ENCODE data around the gene DUSP23. TPM values are rescaled to one million over a fixed set of nuclear protein-coding genes. Genes with fewer than 3 reads are reported as not detected.

Gene DUSP23
- polyA plus RNA-seq = 3.7 and 5.4 TPM in 2 replicates
- 1.2 and 1.5 TPM in 2 replicates for polyA minus RNA-seq

DNA sequence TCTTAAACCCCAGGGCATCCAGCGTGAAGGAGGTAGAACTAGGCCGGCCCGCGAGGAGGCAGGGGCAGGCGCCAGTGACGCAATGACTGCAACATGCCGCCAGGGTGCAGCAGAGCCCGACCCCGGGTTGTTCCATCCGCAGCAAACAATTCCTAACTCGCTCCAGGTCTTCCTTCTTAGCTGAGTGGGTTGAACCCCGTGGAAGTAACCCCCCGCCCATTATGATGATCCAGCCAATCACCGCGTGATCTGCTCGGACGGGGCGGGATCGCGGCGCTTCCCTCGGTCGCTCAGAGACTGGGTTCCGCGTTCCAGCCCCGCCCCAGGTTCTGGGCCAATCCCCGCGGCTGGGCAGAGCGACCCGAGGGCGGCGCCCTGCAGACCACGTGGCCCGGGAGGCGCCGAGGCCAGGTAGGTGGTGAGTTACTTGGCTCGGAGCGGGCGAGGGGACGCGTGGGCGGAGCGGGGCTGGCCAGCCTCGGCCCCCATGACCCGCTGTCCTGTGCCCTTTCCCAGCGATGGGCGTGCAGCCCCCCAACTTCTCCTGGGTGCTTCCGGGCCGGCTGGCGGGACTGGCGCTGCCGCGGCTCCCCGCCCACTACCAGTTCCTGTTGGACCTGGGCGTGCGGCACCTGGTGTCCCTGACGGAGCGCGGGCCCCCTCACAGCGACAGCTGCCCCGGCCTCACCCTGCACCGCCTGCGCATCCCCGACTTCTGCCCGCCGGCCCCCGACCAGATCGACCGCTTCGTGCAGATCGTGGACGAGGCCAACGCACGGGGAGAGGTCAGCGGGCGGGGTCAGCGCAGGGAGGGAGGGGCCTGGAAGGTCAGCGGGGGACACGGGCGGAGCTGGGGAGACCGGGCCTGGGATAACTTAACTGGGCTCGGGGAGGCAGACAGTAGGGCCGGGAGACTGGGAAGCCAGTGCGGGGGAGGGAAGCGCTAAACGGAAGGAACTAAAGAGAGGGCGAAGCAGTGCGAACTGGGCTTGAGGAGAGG is at the start of gene DUSP23:
Gene DUSP23 (plus strand): TSS at position 380 of the 1,000 bp plus-strand sequence. CDS start 139 bp downstream, at position 519.
- Histone ChIP-seq H3K36me3 (ENCODE audit: insufficient read depth, low read length) (no peaks in the 10 kb centered on the region), H3F3A (ENCODE audit: insufficient read depth, low read length, poor library complexity, severe bottlenecking) (no peaks in the 10 kb centered on the region), H4K20me1 (ENCODE audit: insufficient read depth) (no peaks in the 10 kb centered on the region), H3K9me2 (ENCODE audit: insufficient read depth, low read length) (no peaks in the 10 kb centered on the region), H3K27ac (ENCODE audit: low read length) (no peak within 1 kb of the TSS), H3K9me3 (ENCODE audit: low read length) (no peaks in the 10 kb centered on the region), H2AFZ (ENCODE audit: low read depth, low read length) (peak within 1 kb of the TSS; percentile 63), H3K4me3 (ENCODE audit: low read length) (peak within 1 kb of the TSS; percentile 73), H3K27me3 (ENCODE audit: insufficient read depth, low read depth, low read length) (peaks cover 18% of the 10 kb centered on the region), H3K4me2 (ENCODE audit: low read length) (peak within 1 kb of the TSS; percentile 49), H3K79me2 (replicated peaks; ENCODE audit: insufficient read depth, low read length) (no peaks in the 10 kb centered on the region), H3K9ac (ENCODE audit: low read length) (no peak within 1 kb of the TSS)
- TF ChIP-seq RAD21 (conservative IDR thresholded peaks at IDR 0.05) (peak; percentile 85), REST (IDR thresholded peaks at IDR 0.05; ENCODE audit: borderline replicate concordance) (no peak), SMC3 (conservative IDR thresholded peaks at IDR 0.05; ENCODE audit: poor library complexity) (peak; percentile 92), EP300 (conservative IDR thresholded peaks at IDR 0.05; ENCODE audit: poor library complexity, severe bottlenecking) (peak; percentile 29), MXI1 (conservative IDR thresholded peaks at IDR 0.05; ENCODE audit: poor library complexity, severe bottlenecking) (peak; percentile 88), POLR2AphosphoS5 (IDR thresholded peaks at IDR 0.05) (no peak), CTCF (IDR thresholded peaks at IDR 0.05; ENCODE audit: poor library complexity, severe bottlenecking) (peak; percentile 95)

DNA sequence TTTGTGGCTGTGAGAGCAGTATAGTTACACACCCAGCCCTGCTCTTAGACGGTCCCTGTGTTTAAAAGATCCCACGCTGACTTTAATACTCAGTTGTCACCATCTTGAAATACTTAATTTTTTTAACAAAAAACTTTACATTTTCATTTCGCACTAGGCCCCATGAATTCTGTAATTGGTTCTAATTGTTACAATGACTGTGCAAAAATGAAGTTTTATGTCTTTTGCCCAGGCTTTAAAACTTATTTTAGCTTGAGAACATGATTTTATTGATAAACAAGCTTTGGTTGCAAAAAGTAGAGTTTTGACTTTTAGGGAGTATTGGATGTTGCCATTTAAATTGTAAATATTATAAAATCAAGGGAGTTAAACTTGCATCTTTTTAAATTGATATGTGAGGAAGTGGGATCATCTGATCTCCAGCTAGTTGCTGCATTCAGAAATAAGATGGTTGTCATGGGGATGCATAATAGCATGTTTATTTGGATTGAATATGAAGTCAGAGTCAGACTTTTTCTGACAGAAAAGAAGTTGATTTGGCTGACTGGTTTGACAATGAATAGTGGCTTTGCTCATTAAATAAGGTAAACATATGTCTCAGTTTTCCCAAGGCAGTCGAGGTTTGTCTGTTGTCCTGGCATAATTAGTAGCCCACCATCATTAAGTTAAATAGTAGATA is 43.4 kb upstream of the DUSP23 start:
- TF ChIP-seq POLR2AphosphoS5 (IDR thresholded peaks at IDR 0.05) = no peak
- TF ChIP-seq REST (IDR thresholded peaks at IDR 0.05; ENCODE audit: borderline replicate concordance) = no peak
- TF ChIP-seq EP300 (conservative IDR thresholded peaks at IDR 0.05; ENCODE audit: poor library complexity, severe bottlenecking) = peak; percentile 49
- Histone ChIP-seq H3K9me2 (ENCODE audit: insufficient read depth, low read length) (no peaks in the 10 kb centered on the region), H3K27ac (ENCODE audit: low read length) (no peak overlapping the region), H3K4me2 (ENCODE audit: low read length) (no peak overlapping the region), H3K79me2 (replicated peaks; ENCODE audit: insufficient read depth, low read length) (no peaks in the 10 kb centered on the region), H3K4me3 (ENCODE audit: low read length) (no peak overlapping the region), H3K27me3 (ENCODE audit: insufficient read depth, low read depth, low read length) (no peaks in the 10 kb centered on the region), H3K36me3 (ENCODE audit: insufficient read depth, low read length) (no peaks in the 10 kb centered on the region), H3K9me3 (ENCODE audit: low read length) (no peaks in the 10 kb centered on the region), H3F3A (ENCODE audit: insufficient read depth, low read length, poor library complexity, severe bottlenecking) (no peaks in the 10 kb centered on the region), H2AFZ (ENCODE audit: low read depth, low read length) (no peak overlapping the region), H4K20me1 (ENCODE audit: insufficient read depth) (no peaks in the 10 kb centered on the region), H3K9ac (ENCODE audit: low read length) (no peak overlapping the region)

Data from neural cell (in vitro differentiated cells).